ENCODE data around the gene TACC2. TPM values are rescaled to one million over a fixed set of nuclear protein-coding genes. Genes with fewer than 3 reads are reported as not detected.

TACC2 gene
- total RNA-seq, 4 donors from 2014 or later, result 46.5 to 106 (median 71.6) TPM

DNA sequence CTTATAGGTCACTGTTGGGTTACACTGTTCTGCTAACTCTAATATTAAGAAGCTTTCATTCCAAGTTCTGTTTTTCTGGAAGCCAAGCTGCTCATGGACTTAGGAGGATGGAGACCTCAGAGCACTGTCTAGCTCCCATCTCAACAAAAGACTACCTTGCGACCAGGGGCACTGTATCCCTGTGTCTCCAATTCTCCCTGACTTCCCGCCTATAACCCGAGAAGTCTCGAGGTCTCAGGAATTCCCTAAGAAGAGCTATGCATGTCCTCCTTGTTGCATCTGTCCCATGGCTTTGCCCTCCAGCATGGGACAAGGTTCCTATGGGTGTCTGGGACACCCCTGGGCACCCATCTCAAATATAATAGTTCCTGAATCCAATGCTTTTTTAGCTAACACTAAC, 313.4 kb downstream of the TACC2 start:
- DNase-seq, result no peak
- WGBS, 2 donors, result 94% methylated on average over 4 of the region's 4 CpGs
- Histone ChIP-seq H3K27me3 (no peaks in the 10 kb centered on the region), H3K9me3 (peaks cover 0 to 7% (median 0%) of the 10 kb centered on the region in 3 donors), H3K36me3 (no peaks in the 10 kb centered on the region), H3K4me3 (no peak overlapping the region), H3K4me1 (peaks cover 0 to 20% (median 6%) of the 10 kb centered on the region in 3 donors), H3K27ac (no peak overlapping the region)
- TF ChIP-seq POLR2A (IDR thresholded peaks at IDR 0.05), result no peak
- intact Hi-C loops (cut with DNase I), result no loop called here

DNA sequence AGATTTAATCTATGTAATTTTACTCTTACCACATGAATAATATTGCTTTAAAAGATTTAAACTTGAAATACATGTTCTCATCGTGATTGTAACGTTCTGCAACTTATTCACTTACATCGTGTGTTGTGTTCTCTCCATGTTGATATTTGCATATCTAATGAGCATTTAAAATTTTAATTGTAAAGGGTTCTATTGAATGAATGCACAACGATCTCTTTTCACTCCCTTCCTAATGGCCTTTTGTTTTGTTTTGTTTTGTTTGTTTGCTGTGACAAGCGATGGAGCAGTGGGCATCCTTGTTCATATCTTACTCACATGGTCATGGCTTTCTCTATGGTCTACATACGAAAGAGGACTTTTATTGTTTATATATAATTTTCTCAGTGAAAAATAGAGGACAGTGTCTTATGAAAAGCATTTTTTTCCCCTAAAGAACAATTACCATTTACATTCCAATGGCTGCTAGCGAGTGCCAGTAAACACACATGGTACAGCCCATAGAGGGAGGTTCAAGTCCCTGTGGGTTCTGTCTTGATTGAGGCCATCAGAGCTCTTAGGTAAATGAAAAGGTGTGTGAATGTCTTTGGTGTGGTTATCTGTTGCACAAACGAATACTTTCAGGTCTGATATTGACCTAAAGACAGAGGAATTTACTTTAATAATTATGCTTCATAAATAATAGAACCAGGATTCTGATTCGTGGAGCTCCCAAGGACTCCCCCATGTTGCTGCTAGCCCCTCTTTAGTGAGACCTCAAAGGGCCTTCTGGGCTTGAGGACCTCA, 314.5 kb downstream of the TACC2 start:
- H3K4me1 ChIP-seq, result peaks cover 6 to 31% (median 13%) of the 10 kb centered on the region in 3 donors
- intact Hi-C loops (cut with DNase I), result no loop called here
- TF ChIP-seq POLR2A (IDR thresholded peaks at IDR 0.05), result no peak
- TF ChIP-seq, protein P1, sequence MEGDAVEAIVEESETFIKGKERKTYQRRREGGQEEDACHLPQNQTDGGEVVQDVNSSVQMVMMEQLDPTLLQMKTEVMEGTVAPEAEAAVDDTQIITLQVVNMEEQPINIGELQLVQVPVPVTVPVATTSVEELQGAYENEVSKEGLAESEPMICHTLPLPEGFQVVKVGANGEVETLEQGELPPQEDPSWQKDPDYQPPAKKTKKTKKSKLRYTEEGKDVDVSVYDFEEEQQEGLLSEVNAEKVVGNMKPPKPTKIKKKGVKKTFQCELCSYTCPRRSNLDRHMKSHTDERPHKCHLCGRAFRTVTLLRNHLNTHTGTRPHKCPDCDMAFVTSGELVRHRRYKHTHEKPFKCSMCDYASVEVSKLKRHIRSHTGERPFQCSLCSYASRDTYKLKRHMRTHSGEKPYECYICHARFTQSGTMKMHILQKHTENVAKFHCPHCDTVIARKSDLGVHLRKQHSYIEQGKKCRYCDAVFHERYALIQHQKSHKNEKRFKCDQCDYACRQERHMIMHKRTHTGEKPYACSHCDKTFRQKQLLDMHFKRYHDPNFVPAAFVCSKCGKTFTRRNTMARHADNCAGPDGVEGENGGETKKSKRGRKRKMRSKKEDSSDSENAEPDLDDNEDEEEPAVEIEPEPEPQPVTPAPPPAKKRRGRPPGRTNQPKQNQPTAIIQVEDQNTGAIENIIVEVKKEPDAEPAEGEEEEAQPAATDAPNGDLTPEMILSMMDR (IDR thresholded peaks at IDR 0.05), result no peak

More for the DNA sequence above, 314.5 kb downstream of the TACC2 start:
- Histone ChIP-seq H3K27ac (no peak overlapping the region), H3K27me3 (no peaks in the 10 kb centered on the region), H3K4me3 (no peak overlapping the region), H3K9me3 (peaks cover 0 to 7% (median 0%) of the 10 kb centered on the region in 3 donors), H3K36me3 (no peaks in the 10 kb centered on the region)
- DNase-seq, result no peak
- 77 to 86% methylated on average over 9 of the region's 9 CpGs for WGBS, 2 donors

Small RNA genes within 50 kb of the gene (small RNA-seq; reads per million reads assigned to genes)
- 0 reads per million in 4 donors for gene RF02219

Other genes with a start within 250 kb of the TACC2 start
- gene ATE1, start 61.1 kb upstream of the TACC2 start, total RNA-seq, result 10 to 100 TPM; 15.5 to 29.8 (median 22.6) TPM
- 10 to 100 TPM; 37.0 to 83.2 (median 41.5) TPM for gene NSMCE4A, start 13.9 kb upstream of the TACC2 start, total RNA-seq